GM13976 (cell line): ENCODE measurements around the gene CDYL.
"Not testable (repeated sequence)": the region's sequence is repeated elsewhere in the genome, so short reads cannot be mapped to it uniquely, and the experiment has no call there.

ENCODE experiments used
- DNase-seq: peaks from one replicate; pipeline ENCODE4 v3.0.0; 2012; ENCODE audit warnings: low spot score
- CTCF ChIP-seq: IDR thresholded peaks from 2 replicates; pipeline ENCODE4 v1.5.1; 2012; ENCODE audit warnings: borderline replicate concordance, mild to moderate bottlenecking; ENCODE audit not compliant: insufficient read depth; ENCODE audit errors: extremely low read depth, missing control alignments, control extremely low read depth
- in situ Hi-C: fragments of 300-500 bp; cut with MboI; formaldehyde crosslinking; loops from one replicate; pipeline ENCODE4 v1.12.0; 2022; ENCODE audit warnings: low sequenced_read_pairs, mixed read lengths, inconsistent platforms; ENCODE audit not compliant: unreplicated experiment

Gene CDYL

GRCh38 chr6:4856785-4857184, 80.6 kb downstream of the CDYL start:
- in situ Hi-C loops = no loop called here
- DNase-seq = no peak
- TF ChIP-seq CTCF = no peak

- in situ Hi-C loops = no loop called here
- no peak for TF ChIP-seq CTCF
Observed at GRCh38 chr6:4858194-4859015, 82.2 kb downstream of the CDYL start.

GRCh38 chr6:4860387-4860786, 84.2 kb downstream of the CDYL start:
- no peak for TF ChIP-seq CTCF
- in situ Hi-C loops = no loop called here
- no peak for DNase-seq

More at GRCh38 chr6:4858194-4859015, 82.2 kb downstream of the CDYL start:
- DNase-seq = no peak

GRCh38 chr6:4861564-4861963, 85.4 kb downstream of the CDYL start:
- DNase-seq = no peak
- in situ Hi-C loops = no loop called here
- no peak for TF ChIP-seq CTCF

- in situ Hi-C loops = no loop called here
- no peak for DNase-seq
- no peak for TF ChIP-seq CTCF
Observed at GRCh38 chr6:4864519-4864918, 88.3 kb downstream of the CDYL start.

- in situ Hi-C loops, DNase-seq: not testable (repeated sequence)
Observed at GRCh38 chr6:4865006-4865405, 88.8 kb downstream of the CDYL start.

- TF ChIP-seq CTCF = no peak
- in situ Hi-C loops = no loop called here
- no peak for DNase-seq
Observed at GRCh38 chr6:4870821-4871494, 94.8 kb downstream of the CDYL start.
